ENCODE measurements around the gene SNX33. TPM values are rescaled to one million over a fixed set of nuclear protein-coding genes. Genes with fewer than 3 reads are reported as not detected.
"Not testable (repeated sequence)": the region's sequence is repeated elsewhere in the genome, so short reads cannot be mapped to it uniquely, and the experiment has no call there.

Gene SNX33
- total RNA-seq, 6 experiments from 2014 or later: 12.0 to 17.2 (median 14.2) TPM

DNA sequence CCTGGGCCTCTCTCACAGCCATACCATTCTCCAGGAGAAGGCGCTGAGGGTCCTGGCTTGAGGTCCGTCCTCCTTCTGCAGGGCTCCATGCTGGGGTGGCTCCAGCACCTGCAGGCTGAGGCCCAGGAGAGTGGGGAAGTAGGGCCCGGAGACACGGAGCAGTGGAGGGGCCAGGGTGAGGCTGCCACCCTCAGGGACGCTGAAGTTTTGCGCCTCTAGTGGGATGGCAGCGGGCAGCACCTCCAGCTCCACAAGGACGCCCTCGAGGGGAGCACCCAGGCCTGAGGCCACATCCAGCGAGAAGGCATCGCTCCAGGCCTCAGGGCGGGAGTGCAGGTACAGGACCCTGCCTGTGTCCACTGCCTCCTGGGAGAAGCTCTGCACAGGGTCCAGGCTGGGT lies 37.5 kb downstream of the SNX33 start:
- no CpG with 5 or more reads among the region's 12 CpGs for WGBS (ENCODE audit: insufficient coverage, low coverage, low lambda C conversion rate, missing lambda C conversion rate)
- Histone ChIP-seq H3K27me3 (no peaks in the 10 kb centered on the region), H3K4me1 (peaks cover 0 to 12% (median 3%) of the 10 kb centered on the region in 4 donors), H3K4me3 (no peak overlapping the region), H3K27ac (no peak overlapping the region), H3K9me3 (no peaks in the 10 kb centered on the region), H3K36me3 (no peaks in the 10 kb centered on the region)
- intact Hi-C loops (cut with DNase I): loop anchor here in 1 of 2 donors (10.0 kb wide), 1 partner anchor 50 kb away; no protein-coding TSS in a partner anchor
- no peak for ATAC-seq
- TF ChIP-seq, protein P1, sequence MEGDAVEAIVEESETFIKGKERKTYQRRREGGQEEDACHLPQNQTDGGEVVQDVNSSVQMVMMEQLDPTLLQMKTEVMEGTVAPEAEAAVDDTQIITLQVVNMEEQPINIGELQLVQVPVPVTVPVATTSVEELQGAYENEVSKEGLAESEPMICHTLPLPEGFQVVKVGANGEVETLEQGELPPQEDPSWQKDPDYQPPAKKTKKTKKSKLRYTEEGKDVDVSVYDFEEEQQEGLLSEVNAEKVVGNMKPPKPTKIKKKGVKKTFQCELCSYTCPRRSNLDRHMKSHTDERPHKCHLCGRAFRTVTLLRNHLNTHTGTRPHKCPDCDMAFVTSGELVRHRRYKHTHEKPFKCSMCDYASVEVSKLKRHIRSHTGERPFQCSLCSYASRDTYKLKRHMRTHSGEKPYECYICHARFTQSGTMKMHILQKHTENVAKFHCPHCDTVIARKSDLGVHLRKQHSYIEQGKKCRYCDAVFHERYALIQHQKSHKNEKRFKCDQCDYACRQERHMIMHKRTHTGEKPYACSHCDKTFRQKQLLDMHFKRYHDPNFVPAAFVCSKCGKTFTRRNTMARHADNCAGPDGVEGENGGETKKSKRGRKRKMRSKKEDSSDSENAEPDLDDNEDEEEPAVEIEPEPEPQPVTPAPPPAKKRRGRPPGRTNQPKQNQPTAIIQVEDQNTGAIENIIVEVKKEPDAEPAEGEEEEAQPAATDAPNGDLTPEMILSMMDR (IDR thresholded peaks at IDR 0.05): no peak
- TF ChIP-seq POLR2A (IDR thresholded peaks at IDR 0.05): no peak
- DNase-seq: no peak

DNA sequence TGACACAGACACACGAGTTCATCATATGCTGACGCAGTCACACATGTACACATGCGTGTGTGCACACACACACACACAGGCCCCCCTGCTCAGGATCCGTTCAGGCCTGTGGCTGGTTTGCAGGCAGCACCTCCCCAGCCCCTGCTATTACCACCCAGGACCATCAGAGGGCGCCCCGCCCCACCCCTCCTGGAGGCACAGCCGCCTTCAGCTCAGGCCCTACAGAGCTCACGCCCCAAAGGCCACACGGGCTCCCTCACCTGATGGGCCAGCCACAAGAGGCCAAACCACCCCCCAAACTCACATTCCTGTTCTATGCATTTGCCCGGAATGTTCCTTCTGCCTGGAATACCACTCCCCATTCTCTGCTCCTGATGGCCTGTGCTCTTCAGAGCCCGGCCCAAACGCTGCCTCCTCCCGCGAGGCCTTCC lies 38.5 kb downstream of the SNX33 start:
- peak; percentile 73 to 85 (median 83) for DNase-seq
- ATAC-seq: peak; percentile 83 to 91 (median 86)
- not testable (repeated sequence) for H3K27me3 ChIP-seq, H3K27ac ChIP-seq, H3K4me3 ChIP-seq, H3K9me3 ChIP-seq, H3K36me3 ChIP-seq
- TF ChIP-seq, protein P1 (IDR thresholded peaks at IDR 0.05): peak; percentile 74 to 78 (median 76)
- intact Hi-C loops (cut with DNase I): loop anchor here in 1 of 2 donors (10.0 kb wide), 1 partner anchor 51 kb away; no protein-coding TSS in a partner anchor
- peaks cover 0 to 12% (median 3%) of the 10 kb centered on the region in 4 donors for H3K4me1 ChIP-seq
- WGBS (ENCODE audit: insufficient coverage, low coverage, low lambda C conversion rate, missing lambda C conversion rate): 45% methylated on average over 7 of the region's 14 CpGs

DNA sequence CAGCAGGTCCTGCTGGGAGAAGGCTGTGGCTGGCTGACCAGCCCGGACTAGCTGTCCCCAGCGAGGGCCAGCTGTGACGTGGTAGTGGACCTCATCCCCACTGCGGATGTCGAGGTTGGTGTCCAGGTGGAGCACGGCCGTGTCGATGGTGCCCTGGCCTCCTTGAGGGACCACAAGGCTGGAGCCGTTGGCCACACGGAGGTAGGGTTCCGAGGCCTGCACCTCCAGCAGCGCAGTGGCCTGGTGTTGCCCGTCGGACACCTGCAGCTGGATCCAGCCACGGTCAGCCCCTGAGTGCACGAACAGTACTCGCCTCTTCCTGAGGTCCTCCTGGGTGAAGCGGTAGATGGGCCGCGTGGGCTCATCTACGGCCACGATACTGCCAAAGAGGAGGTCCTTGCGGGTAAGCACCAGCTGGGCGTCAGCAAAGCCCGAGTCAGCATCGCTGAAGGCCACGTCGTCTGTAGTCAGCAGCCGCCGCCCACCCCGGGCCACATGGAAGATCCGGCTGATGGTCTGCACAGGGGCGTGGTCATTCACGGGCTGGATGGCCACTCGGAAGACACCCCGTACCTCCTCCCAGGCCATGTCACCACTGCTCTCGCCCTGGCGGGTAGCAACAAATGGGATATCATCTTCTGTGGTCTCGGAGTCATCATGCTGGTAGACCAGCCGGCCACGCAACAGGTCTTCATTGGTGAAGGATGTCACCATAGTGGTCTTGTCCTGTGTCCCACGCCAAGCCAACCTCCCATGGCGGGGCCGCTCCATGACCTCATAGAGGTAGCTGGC lies 40.0 kb downstream of the SNX33 start:
- H3K4me3 ChIP-seq: no peak overlapping the region
- TF ChIP-seq POLR2A (IDR thresholded peaks at IDR 0.05): no peak
- TF ChIP-seq, protein P1 (IDR thresholded peaks at IDR 0.05): no peak
- DNase-seq (no peak), ATAC-seq (no peak)
- no peaks in the 10 kb centered on the region for H3K9me3 ChIP-seq
- no peak overlapping the region for H3K27ac ChIP-seq
- H3K4me1 ChIP-seq: peaks cover 0 to 6% (median 3%) of the 10 kb centered on the region in 4 donors
- no peaks in the 10 kb centered on the region for H3K36me3 ChIP-seq
- H3K27me3 ChIP-seq: no peaks in the 10 kb centered on the region
- intact Hi-C loops (cut with DNase I): loop anchor here in 1 of 2 donors (10.0 kb wide), 1 partner anchor 53 kb away; no protein-coding TSS in a partner anchor
- WGBS (ENCODE audit: insufficient coverage, low coverage, low lambda C conversion rate, missing lambda C conversion rate): 96% methylated on average over 4 of the region's 44 CpGs

DNA sequence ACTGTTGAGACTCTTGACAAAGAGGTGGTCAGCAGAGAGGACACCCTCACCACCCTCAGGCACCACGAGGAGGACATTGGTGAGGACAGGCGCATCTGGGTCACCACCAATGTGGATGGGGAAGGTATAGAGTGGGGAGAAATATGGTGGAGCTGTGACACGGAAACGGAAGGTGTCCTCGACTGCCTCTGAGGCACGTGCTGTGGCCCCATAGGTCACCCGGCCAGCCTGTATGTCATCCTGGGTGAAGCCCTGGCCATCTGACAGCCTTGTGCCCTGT lies 40.5 kb downstream of the SNX33 start:
- no peak overlapping the region for H3K4me3 ChIP-seq
- WGBS (ENCODE audit: insufficient coverage, low coverage, low lambda C conversion rate, missing lambda C conversion rate): 81% methylated on average over 5 of the region's 7 CpGs
- intact Hi-C loops (cut with DNase I): loop anchor here in 1 of 2 donors (10.0 kb wide), 1 partner anchor 53 kb away; no protein-coding TSS in a partner anchor

More for the DNA sequence above, 40.5 kb downstream of the SNX33 start:
- H3K27me3 ChIP-seq: no peaks in the 10 kb centered on the region
- DNase-seq (no peak), ATAC-seq (no peak)
- no peak for TF ChIP-seq POLR2A (IDR thresholded peaks at IDR 0.05)
- TF ChIP-seq, protein P1 (IDR thresholded peaks at IDR 0.05): no peak
- H3K36me3 ChIP-seq: no peaks in the 10 kb centered on the region
- H3K9me3 ChIP-seq: no peaks in the 10 kb centered on the region
- peaks cover 0 to 6% (median 2%) of the 10 kb centered on the region in 4 donors for H3K4me1 ChIP-seq
- H3K27ac ChIP-seq: no peak overlapping the region

Data from right lobe of liver (tissue), 6 donors.